Esophagus squamous epithelium (tissue), 4 donors: ENCODE results near the gene EN2.

Experiments used
- CTCF ChIP-seq, 6 experiments: fragments of 450-650 bp in 4 of 6; fragments of 200-600 bp in 2 of 6; sonication (generic) in 2 of 6; IDR thresholded peaks; one replicate each; pipeline ENCODE4 v1.5.1; 2016 to 2019; ENCODE audit warnings: antibody characterized with exemption in 6 of 6, mild to moderate bottlenecking in 4 of 6, moderate library complexity in 4 of 6
- POLR2A ChIP-seq, 4 donors: fragments of 450-650 bp; IDR thresholded peaks; one replicate each; pipeline ENCODE4 v1.6.1; 2017; ENCODE audit warnings: antibody characterized with exemption in 4 of 4, mild to moderate bottlenecking in 4 of 4, moderate library complexity in 3 of 4

- TF ChIP-seq CTCF (IDR thresholded peaks at IDR 0.05) (no peak), POLR2A (IDR thresholded peaks at IDR 0.05) (no peak)
Measured at GRCh38 chr7:155411718-155412415, 46.1 kb upstream of the EN2 start.
